PC-3 (cell line): Measurements from ENCODE around the gene ADGRL3. TPM values are rescaled to one million over a fixed set of nuclear protein-coding genes. Genes with fewer than 3 reads are reported as not detected.
"Not testable (repeated sequence)": the region's sequence is repeated elsewhere in the genome, so short reads cannot be mapped to it uniquely, and the experiment has no call there.

Source experiments
- ATAC-seq: fragments of 200-7000 bp; cut with Tn5 transposase; 2 replicates; pipeline ENCODE4 v1.9.1; 2020; ENCODE audit warnings: mild to moderate bottlenecking, moderate library complexity
- BruUV-seq: library from RNA; stranded (reverse); fragments of 400-500 nt; replicated peaks from 2 replicates; lab custom pipeline; 2021; lab: Mats Ljungman, UMichigan
- CTCF ChIA-PET: fragments of 300-600 bp; sonication (Branson Sonifier 250); formaldehyde crosslinking; loops from one replicate; lab custom pipeline; 2022; ENCODE audit warnings: antibody characterized with exemption; lab: Charles Lee
- POLR2A ChIA-PET: fragments of 300-600 bp; sonication (Branson Sonifier 250); formaldehyde crosslinking; loops from one replicate; lab custom pipeline; 2022; ENCODE audit warnings: antibody characterized with exemption; ENCODE audit not compliant: unreplicated experiment; lab: Charles Lee
- DNase-seq: peaks from one replicate; pipeline ENCODE4 v3.0.0-alpha.2; 2015
- H2AFZ ChIP-seq: fragments of 300-600 bp; sonication (generic); 2 replicates; pipeline ENCODE4 v1.6.0; 2016; ENCODE audit warnings: antibody characterized with exemption, low read length
- H3F3A ChIP-seq: fragments of 300-600 bp; sonication (generic); one replicate; pipeline ENCODE4 v1.6.0; 2017; ENCODE audit warnings: antibody characterized with exemption, low read length, control low read depth, mild to moderate bottlenecking; ENCODE audit not compliant: unreplicated experiment
- H3K27ac ChIP-seq: fragments of 300-600 bp; sonication (generic); 2 replicates; pipeline ENCODE4 v1.5.1; 2016; ENCODE audit warnings: mild to moderate bottlenecking, low read length
- H3K27me3 ChIP-seq: fragments of 300-600 bp; sonication (generic); 2 replicates; pipeline ENCODE4 v1.6.1; 2016; ENCODE audit warnings: low read length, mixed read lengths
- H3K36me3 ChIP-seq: fragments of 300-600 bp; sonication (generic); 2 replicates; pipeline ENCODE4 v1.6.1; 2016; ENCODE audit warnings: low read depth, mixed run types, low read length, mixed read lengths
- H3K4me1 ChIP-seq: fragments of 300-600 bp; sonication (generic); 2 replicates; pipeline ENCODE4 v1.5.1; 2016; ENCODE audit warnings: low read length; ENCODE audit not compliant: insufficient read depth
- H3K4me2 ChIP-seq: fragments of 300-600 bp; sonication (generic); 2 replicates; pipeline ENCODE4 v1.6.0; 2016; ENCODE audit warnings: low read length
- H3K4me3 ChIP-seq: fragments of 300-600 bp; sonication (generic); 2 replicates; pipeline ENCODE4 v1.5.1; 2016; ENCODE audit warnings: mild to moderate bottlenecking, low read length, mixed read lengths
- H3K79me2 ChIP-seq: fragments of 300-600 bp; sonication (generic); 2 replicates; pipeline ENCODE4 v1.6.1; 2017; ENCODE audit warnings: low read length, mixed read lengths
- H3K9ac ChIP-seq: fragments of 300-600 bp; sonication (generic); 2 replicates; pipeline ENCODE4 v1.6.0; 2016; ENCODE audit warnings: mild to moderate bottlenecking, low read length
- H3K9me2 ChIP-seq: fragments of 300-600 bp; sonication (generic); replicated peaks from 2 replicates; pipeline ENCODE4 v1.6.1; 2016; ENCODE audit warnings: mixed run types, low read length, mixed read lengths
- H3K9me3 ChIP-seq: fragments of 300-600 bp; sonication (generic); 2 replicates; pipeline ENCODE4 v1.6.1; 2016; ENCODE audit warnings: low read length, mixed read lengths
- H4K20me1 ChIP-seq: fragments of 300-600 bp; sonication (generic); 2 replicates; pipeline ENCODE4 v1.6.1; 2016; ENCODE audit warnings: low read length, mixed read lengths
- EZH2 ChIP-seq: fragments of 300-600 bp; sonication (generic); IDR thresholded peaks from one replicate; pipeline ENCODE4 v1.6.1; 2017; ENCODE audit warnings: antibody characterized with exemption, mild to moderate bottlenecking, low read length; ENCODE audit not compliant: unreplicated experiment
- EZH2phosphoT487 ChIP-seq: fragments of 300-600 bp; sonication (generic); IDR thresholded peaks from 2 replicates; pipeline ENCODE4 v1.6.1; 2018; ENCODE audit warnings: mild to moderate bottlenecking, antibody characterized with exemption, low read length, borderline replicate concordance
- intact Hi-C: fragments of 100-400 bp; cut with micrococcal nuclease; formaldehyde crosslinking; loops from 2 replicates; pipeline ENCODE4 v1.9.0; 2023
- total RNA-seq: library from RNA; depleted of rRNA; stranded (reverse); fragments of >200 nt; gene quantifications from 2 replicates; pipeline ENCODE4 v1.2.3, GENCODE V29; 2014
- TF ChIP-seq, protein P1 (sequence below): fragments of 300-600 bp; sonication (generic); conservative IDR thresholded peaks from 2 replicates; pipeline ENCODE4 v1.5.1; 2017; ENCODE audit warnings: antibody characterized with exemption, low read depth, mild to moderate bottlenecking, low read length

The ADGRL3 gene
- total RNA-seq, 1 experiment from 2014 or later: 0.66 TPM

DNA sequence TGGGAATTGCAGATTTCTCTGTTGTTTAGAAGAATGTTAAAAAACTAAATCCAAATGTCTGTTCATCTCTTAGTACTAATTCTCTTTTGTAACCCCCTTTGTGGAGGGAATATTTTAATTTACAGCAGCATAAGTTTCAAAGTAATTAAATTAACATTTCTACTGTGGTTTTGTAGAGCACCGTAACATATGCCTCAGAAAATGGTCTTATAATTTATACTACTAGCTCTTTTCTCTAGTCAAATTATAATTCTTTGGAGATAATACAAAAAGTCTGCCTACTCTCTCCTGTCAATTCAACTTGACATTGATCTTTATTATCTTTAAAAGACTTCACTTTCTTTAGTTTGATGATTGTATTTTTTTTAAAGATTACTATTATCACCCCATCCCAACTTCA, 759.0 kb downstream of the ADGRL3 start:
- no peaks in the 10 kb centered on the region for H3K4me1 ChIP-seq
- no peak overlapping the region for H3K4me2 ChIP-seq
- CTCF ChIA-PET: no interaction called here
- POLR2A ChIA-PET: no interaction called here
- intact Hi-C loops: no loop called here
- BruUV-seq: no TSS peak
- ATAC-seq (no peak), DNase-seq (no peak)
- no peak overlapping the region for H3K9ac ChIP-seq
- no peaks in the 10 kb centered on the region for H3K9me3 ChIP-seq
- H3K4me3 ChIP-seq: no peak overlapping the region
- H3K9me2 ChIP-seq: no peaks in the 10 kb centered on the region
- H3K27me3 ChIP-seq: no peaks in the 10 kb centered on the region
- TF ChIP-seq EZH2 (no peak), EZH2phosphoT487 (no peak)
- no peaks in the 10 kb centered on the region for H4K20me1 ChIP-seq
- no peaks in the 10 kb centered on the region for H3K36me3 ChIP-seq
- no peaks in the 10 kb centered on the region for H3K79me2 ChIP-seq
- H3F3A ChIP-seq: no peaks in the 10 kb centered on the region
- no peak overlapping the region for H3K27ac ChIP-seq
- no peak overlapping the region for H2AFZ ChIP-seq

DNA sequence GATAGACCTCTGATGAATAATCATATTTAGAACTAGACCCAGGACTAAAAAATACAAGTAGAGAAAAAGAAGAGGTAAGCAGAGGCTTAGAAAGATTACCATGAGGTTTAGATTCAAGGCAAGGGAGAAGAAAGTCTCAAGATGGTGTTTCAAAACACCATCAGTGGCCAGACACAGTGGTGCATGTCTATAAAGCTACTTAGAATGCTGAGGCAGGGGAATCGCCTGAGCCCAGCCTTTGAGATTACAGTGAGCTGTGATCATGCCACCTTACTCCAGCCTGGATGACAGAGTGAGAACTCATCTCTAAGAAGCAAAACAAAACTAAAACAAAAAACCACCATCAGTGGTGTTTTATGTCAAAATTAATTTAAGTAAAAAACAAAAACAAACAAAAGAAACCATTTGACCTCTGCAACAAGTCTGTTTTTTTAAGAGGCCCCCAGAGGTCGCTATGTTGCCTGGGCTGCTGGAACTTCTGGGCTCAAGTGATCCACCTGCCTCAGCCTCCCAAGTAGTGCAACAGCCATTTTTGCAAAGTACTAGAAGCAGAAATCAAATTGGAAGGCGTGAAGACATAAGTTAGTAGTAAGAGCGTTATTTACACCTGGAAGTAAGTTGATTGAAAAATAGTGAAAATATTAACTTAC, 784.3 kb downstream of the ADGRL3 start:
- intact Hi-C loops: no loop called here
- H3K36me3 ChIP-seq: no peaks in the 10 kb centered on the region
- TF ChIP-seq EZH2: no peak
- TF ChIP-seq, protein P1, sequence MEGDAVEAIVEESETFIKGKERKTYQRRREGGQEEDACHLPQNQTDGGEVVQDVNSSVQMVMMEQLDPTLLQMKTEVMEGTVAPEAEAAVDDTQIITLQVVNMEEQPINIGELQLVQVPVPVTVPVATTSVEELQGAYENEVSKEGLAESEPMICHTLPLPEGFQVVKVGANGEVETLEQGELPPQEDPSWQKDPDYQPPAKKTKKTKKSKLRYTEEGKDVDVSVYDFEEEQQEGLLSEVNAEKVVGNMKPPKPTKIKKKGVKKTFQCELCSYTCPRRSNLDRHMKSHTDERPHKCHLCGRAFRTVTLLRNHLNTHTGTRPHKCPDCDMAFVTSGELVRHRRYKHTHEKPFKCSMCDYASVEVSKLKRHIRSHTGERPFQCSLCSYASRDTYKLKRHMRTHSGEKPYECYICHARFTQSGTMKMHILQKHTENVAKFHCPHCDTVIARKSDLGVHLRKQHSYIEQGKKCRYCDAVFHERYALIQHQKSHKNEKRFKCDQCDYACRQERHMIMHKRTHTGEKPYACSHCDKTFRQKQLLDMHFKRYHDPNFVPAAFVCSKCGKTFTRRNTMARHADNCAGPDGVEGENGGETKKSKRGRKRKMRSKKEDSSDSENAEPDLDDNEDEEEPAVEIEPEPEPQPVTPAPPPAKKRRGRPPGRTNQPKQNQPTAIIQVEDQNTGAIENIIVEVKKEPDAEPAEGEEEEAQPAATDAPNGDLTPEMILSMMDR: peak; percentile 57
- DNase-seq: no peak
- no TSS peak for BruUV-seq
- ATAC-seq: no peak
- no peaks in the 10 kb centered on the region for H3K4me1 ChIP-seq
- H3F3A ChIP-seq: no peaks in the 10 kb centered on the region
- no peak overlapping the region for H3K9ac ChIP-seq
- ChIA-PET POLR2A (no interaction called here), CTCF (no interaction called here)
- no peaks in the 10 kb centered on the region for H3K9me2 ChIP-seq
- no peak overlapping the region for H3K4me3 ChIP-seq
- 0 out of 2 replicates have a peak overlapping the region, but pooled peaks have one; percentile 8 for H2AFZ ChIP-seq
- H3K27ac ChIP-seq: no peak overlapping the region
- H3K79me2 ChIP-seq: no peaks in the 10 kb centered on the region
- no peaks in the 10 kb centered on the region for H4K20me1 ChIP-seq
- H3K9me3 ChIP-seq: no peaks in the 10 kb centered on the region
- H3K27me3 ChIP-seq: no peaks in the 10 kb centered on the region
- no peak overlapping the region for H3K4me2 ChIP-seq

DNA sequence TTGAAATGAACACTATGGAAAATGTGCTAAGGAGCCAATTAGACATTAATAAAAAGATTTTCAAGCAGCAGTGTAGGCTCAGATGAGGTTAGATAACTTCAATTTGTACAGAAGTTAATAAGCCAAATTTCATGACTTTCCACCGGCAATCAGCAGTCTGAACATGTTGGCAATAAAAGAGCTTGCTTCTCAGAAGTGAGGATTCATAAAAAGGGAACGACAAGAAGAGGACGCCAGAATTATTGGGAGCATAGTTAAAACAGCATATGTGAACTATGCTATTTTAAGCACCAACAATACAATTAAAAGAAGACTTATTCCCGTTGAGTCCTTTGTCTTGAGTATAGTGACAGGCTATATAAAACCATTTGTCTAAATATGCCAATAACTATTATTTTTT, 785.3 kb downstream of the ADGRL3 start:
- DNase-seq (no peak), ATAC-seq (no peak)
- no TSS peak for BruUV-seq
- Histone ChIP-seq H4K20me1 (no peaks in the 10 kb centered on the region), H3K9me3 (no peaks in the 10 kb centered on the region), H3F3A (no peaks in the 10 kb centered on the region), H3K27me3 (no peaks in the 10 kb centered on the region), H3K9ac (no peak overlapping the region), H2AFZ (no peak overlapping the region), H3K36me3 (no peaks in the 10 kb centered on the region), H3K4me1 (no peaks in the 10 kb centered on the region), H3K79me2 (no peaks in the 10 kb centered on the region), H3K4me3 (no peak overlapping the region), H3K27ac (no peak overlapping the region), H3K9me2 (no peaks in the 10 kb centered on the region), H3K4me2 (no peak overlapping the region)
- intact Hi-C loops: no loop called here
- TF ChIP-seq EZH2: no peak
- ChIA-PET POLR2A (no interaction called here), CTCF (no interaction called here)

DNA sequence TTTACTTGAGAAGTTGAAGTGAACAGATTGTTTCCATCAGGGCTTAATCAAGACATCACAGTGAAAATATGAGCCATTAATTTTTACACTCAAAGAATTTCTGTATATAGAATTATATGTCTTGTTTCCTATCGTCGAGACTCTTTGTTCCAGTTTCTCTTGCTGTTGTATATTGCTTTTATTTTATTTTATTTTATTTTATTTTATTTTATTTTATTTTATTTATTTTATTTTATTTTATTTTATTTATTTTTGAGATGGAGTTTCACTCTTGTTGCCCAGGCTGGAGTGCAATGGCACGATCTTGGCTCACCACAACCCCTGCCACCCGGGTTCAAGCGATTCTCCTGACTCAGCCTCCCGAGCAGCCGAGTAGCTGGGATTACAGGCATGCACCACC, 786.8 kb downstream of the ADGRL3 start:
- H2AFZ ChIP-seq, H3K27me3 ChIP-seq, H3K4me3 ChIP-seq, H3F3A ChIP-seq, CTCF ChIA-PET, intact Hi-C loops, H3K4me1 ChIP-seq, H3K36me3 ChIP-seq, DNase-seq, BruUV-seq, H3K9me2 ChIP-seq, ATAC-seq, POLR2A ChIA-PET, H3K9ac ChIP-seq, H3K27ac ChIP-seq, H3K9me3 ChIP-seq, H4K20me1 ChIP-seq, H3K79me2 ChIP-seq, H3K4me2 ChIP-seq: not testable (repeated sequence)
